ENCODE results near the gene ADAMTS12.

Gene ADAMTS12

DNA sequence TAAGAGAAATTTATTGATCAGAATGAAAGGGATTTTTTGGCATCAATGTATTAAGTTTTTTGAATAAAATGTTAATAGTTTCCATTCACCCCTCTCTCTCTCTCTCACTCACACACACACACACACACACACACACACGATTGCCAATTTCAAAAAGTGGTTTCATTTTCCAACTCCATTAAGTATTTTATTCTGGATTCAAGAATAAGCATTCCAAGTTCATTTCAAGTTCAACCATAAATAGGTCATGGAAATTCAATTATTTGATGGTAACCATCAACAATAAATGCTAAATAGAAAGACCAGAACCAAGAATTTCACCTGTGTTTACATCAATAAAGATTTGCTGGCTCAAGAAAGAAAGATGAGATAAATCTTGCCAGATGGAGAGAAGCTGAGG is 171.6 kb downstream of the ADAMTS12 start:
- DNase-seq (ENCODE audit: insufficient read length, low spot score) (no peak), FAIRE-seq (no peak)

DNA sequence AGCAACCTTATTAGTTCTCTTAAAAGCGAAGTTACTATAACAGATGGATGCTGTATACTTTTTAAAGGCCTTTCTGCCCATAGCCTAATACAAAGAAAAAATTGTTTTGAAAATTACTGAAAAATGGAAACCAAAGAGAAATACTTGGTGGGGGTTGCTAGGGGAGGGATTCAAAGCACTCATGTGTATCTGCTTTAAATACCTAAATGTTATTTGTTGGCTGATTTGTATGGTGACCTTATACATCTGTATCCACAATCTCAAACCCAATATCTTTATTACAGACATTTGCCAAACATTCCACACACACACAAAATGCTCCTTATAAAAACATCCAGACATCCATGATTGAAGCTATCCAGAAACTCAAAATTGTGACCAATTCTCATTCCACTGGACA is 172.0 kb downstream of the ADAMTS12 start:
- FAIRE-seq = no peak
- no peak for DNase-seq (ENCODE audit: insufficient read length, low spot score)

DNA sequence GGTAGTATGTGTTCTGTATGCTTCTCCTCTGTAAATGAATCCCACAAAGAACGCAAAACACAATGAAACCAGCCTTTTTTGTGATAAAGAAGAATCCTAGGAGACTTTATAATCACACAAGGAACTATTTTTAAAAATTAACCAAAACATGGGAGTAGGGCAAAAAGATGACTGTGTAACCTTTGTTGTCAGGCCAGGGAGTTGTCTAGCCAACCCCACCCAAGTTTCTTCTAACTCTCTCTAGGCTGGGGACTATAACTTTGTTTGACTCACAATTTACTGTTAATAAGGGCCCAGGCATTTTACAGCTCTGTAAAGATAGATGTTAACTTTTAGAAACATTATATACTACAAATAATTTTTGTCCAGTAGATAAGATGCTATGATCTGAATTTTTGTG is 176.1 kb downstream of the ADAMTS12 start:
- DNase-seq (ENCODE audit: insufficient read length, low spot score) (no peak), FAIRE-seq (no peak)

DNA sequence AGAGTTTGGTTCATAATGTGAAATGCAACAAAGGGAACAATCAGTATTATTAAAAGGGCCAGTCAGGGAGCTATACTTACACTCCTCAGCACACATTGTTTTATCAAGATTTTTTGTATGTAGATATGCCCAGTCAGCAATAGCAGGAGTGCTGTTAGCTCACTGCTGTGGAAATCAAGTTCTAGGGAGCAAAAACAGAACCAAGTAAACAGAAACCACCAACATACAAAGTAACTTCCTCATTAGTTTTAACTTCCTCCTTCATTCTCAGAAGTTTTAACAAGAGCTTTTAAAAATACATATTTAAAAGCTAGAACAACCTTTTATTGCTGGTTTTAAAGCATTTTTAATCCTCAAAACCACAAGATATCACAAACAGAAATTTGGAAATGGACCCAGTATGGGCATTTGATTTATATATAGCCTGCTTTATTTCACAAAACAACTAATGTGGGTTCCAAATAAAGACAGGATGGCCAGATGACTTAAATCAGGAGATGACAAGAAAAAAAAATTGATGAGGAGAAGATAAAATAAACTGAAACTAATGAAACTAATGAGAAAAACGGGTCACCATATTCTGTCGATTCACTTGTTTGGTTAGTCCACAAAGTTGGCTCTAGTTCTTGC is 178.5 kb downstream of the ADAMTS12 start:
- no peak for DNase-seq (ENCODE audit: insufficient read length, low spot score)

DNA sequence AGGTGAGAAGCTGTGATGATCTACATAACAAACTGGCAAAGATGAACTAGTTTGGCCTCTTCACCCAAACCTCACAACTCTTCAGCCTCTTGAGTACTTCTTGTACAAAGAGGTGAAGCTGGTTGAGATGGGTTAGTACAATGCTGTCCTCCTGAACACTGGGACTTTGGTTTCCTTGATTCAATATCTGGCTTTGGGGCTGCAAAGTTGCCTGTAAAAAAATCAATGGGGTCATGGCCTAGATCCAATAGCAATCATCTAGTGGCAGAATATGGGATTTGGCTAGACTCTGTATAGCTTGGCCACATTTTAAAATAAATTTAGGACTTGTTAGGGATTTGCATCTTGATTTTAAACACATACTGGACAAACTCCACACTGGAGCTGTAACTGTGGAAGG is 179.1 kb downstream of the ADAMTS12 start:
- DNase-seq (ENCODE audit: insufficient read length, low spot score) = no peak
- FAIRE-seq = no peak

More for the DNA sequence above, 178.5 kb downstream of the ADAMTS12 start:
- no peak for FAIRE-seq

DNA sequence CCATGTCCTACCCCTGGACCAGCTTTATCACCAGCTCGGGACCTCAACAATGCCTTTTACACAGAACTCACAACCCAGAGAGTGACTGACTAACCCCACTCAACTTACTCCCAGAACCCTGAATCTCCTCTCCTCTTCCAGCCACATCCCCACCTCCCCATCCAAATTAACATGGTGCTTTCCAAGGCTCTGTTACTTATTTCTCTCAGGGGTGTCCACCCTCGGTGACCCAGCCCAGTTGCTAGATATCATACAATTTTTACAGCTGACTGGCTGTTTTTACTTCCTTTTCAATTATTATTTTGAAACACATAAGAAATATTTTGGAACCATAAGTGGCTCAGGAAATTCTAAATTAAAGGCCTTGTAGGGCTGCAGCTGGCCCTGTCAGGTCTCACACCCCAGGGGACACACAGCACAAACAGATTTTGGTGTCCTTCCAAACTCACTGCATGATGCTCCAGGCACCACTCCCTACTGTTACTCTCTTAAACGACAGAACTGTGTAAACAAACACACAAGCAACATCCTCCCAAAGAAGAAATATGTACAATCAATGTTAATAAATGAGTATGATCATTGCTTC is 180.6 kb downstream of the ADAMTS12 start:
- no peak for DNase-seq (ENCODE audit: insufficient read length, low spot score)
- FAIRE-seq = no peak

DNA sequence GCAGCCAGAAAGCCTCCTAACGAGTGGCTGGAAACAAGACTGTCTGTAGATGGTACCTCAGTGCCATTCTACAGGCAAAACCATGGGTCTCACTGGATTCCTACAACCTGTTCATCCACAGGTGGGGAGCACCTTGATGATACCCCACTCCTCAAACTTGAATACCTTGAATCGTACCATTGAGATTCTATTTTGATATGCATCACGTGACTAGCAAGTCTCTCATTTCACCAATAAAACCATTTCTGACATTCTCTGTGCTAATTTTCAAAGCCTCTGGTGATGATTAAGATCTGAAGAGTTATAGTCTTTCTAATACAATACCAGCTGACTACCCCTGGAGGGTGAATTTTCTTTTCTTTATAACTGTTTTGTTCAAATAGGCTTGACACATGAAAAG is 188.9 kb downstream of the ADAMTS12 start:
- FAIRE-seq (no peak), DNase-seq (ENCODE audit: insufficient read length, low spot score) (no peak)

DNA sequence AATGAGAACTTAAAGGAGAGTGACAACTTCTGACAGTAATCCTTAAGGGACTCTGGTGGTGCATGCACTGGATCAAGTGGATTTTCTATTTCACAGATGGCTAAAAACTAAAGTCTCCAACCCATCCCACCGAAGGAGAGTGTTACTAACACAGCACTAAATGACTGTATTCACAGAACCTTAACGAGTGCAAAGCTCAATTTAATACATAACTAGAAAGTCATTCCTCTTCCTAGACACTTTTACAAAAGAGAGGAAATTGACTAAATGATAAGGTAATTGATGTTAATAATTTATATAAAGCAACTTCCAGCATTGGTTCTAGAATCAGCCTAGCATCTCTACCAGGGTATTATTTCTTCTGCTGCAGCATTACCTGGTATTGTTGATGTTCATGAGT is 189.8 kb downstream of the ADAMTS12 start:
- FAIRE-seq (no peak), DNase-seq (ENCODE audit: insufficient read length, low spot score) (no peak)

DNA sequence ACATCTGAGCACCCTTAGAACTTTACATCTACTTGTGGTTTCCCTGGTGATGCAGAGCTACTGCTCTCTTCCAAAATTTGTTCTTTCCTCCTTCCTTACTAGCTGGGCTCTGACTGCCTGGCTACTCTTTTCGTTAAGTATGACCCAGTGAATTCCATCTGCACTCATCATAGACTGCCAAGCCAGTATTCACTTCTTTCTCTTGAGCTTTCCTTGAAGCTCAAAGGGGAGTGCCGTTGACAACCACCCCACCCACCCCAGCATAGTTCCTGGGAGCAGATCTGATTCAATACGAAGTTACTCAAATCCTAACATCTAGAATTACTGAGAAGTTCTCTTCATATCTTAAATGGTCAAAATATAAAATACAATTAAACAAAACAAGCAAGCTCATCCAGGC is 190.5 kb downstream of the ADAMTS12 start:
- FAIRE-seq (no peak), DNase-seq (ENCODE audit: insufficient read length, low spot score) (no peak)

DNA sequence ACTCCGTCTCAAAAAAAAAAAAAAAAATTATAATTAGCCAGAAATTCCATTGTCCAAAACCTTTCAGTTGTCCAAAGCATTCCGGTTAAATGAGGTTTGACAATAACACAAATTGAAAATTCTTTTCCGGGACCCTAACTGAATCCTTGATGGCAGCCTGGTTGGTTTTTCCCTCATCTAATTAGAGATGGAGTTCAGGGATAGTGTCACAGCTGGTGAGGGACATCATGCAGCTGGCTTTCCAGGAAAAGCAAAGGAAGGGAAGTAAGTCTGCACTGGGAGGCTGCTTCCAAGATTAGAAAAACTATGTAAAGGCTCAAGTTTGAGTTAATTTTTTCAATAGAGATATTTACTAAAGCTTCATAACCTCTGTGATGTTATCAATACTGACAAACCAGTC is 195.4 kb downstream of the ADAMTS12 start:
- DNase-seq (ENCODE audit: insufficient read length, low spot score) = no peak
- no peak for FAIRE-seq

DNA sequence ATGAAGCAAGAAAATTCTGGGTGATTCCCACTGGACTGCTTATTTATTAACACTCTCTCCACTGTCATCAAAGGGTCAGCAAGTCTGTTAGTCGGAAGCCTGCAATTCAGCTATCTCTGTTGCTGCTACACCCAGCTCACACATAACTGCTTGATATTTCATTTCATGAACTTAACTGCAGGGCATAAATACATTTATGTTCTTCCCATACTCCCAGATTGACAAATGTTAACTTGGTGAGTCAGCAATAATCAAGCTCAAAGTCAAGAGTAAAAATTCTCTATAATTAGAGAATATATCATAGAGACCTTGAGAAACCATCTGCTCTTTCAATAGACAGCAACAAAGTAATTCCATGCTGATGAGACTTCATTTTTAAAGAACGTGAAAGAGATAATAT is 198.8 kb downstream of the ADAMTS12 start:
- FAIRE-seq (no peak), DNase-seq (ENCODE audit: insufficient read length, low spot score) (no peak)

DNA sequence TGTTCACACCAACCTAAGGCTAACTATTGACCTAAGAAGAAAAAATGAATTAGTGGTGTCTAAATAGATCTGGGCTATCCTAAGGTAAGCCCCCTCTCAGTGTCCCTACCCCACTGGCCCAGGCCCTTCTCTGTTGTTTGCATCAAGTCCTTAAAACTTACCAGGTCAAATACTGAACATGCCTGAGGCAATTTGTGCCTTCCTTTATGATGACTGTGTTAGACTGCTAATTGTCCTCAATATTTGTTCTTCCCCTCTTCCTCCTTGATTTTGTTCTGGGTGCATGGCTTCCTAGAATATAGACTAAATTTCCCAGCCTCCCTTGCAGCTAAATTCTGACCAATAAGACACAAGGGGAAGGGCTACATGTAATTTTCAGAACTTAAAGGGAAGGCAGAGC is 199.9 kb downstream of the ADAMTS12 start:
- no peak for DNase-seq (ENCODE audit: insufficient read length, low spot score)
- FAIRE-seq = no peak

DNA sequence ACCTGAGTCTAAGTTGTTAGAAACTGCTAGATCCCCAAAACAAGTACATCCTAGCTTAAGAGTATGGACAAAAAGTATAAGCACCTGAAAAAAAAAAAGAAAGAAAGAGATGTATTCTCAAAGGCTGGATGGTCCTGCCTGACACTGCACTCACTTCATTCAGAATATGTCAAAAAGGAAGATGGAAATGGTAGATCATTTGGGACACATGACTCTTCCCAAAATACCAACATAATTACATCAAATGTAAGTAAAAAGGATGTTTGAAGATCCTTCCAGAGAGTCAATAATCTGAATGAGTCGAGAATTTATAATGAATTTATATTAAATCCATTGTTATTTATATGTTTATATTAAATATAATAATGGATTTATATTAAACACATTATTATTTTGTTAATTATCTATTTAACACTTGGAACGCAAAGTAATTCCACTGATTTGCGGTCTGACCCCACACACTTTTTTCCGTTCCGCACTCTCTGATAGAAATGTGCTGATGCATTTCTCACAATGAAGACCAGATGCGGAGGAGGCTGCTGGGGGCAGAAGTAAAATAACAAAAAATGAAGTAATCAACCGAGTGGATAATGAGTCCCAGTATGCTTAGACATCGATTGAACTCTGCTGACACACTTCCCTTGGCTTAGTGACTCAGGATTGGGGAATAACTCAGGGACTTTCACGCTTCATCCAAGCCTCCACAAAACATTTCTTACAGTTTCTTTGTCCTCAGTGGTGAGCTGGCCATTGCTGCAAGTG is 201.2 kb downstream of the ADAMTS12 start:
- FAIRE-seq = no peak
- no peak for DNase-seq (ENCODE audit: insufficient read length, low spot score)

DNA sequence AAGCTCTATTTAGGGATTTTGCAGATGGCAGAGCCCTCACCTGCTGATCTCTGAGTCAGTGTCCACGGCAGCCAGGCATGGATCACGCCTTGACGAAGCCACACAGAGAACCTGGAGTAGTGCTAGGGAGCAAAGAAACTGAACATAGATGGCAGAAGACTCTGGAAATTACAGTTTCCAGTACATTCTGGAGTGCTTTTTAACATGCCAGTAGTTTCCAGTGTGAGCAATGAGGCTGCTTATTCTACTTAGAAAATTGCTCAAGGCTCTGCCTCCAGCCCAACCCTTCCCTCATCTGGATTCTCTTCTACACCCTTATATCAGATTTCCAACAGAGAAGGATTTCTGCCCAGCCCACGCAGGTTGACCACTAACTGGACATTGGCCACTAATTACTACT is 203.3 kb downstream of the ADAMTS12 start:
- no peak for DNase-seq (ENCODE audit: insufficient read length, low spot score)
- FAIRE-seq = no peak

DNA sequence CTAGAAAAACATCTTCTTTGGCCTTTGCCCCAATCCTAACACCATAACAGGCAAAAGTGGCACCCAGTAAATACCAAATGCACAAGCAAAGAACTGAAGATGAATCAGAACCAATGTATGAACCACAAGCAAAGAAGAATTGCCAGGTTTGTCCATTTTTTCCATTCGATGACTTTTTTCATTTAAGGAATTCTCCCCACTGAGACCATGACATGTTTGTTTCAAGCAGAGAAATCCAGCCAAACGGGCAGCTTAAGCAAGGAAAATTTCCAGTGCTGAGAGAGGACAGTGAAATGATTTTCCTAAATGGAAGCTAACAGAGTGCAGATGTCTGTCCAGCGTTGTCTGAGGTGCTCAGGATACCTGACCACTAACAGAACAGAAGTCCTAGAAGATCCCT is 203.7 kb downstream of the ADAMTS12 start:
- DNase-seq (ENCODE audit: insufficient read length, low spot score) (no peak), FAIRE-seq (no peak)

DNA sequence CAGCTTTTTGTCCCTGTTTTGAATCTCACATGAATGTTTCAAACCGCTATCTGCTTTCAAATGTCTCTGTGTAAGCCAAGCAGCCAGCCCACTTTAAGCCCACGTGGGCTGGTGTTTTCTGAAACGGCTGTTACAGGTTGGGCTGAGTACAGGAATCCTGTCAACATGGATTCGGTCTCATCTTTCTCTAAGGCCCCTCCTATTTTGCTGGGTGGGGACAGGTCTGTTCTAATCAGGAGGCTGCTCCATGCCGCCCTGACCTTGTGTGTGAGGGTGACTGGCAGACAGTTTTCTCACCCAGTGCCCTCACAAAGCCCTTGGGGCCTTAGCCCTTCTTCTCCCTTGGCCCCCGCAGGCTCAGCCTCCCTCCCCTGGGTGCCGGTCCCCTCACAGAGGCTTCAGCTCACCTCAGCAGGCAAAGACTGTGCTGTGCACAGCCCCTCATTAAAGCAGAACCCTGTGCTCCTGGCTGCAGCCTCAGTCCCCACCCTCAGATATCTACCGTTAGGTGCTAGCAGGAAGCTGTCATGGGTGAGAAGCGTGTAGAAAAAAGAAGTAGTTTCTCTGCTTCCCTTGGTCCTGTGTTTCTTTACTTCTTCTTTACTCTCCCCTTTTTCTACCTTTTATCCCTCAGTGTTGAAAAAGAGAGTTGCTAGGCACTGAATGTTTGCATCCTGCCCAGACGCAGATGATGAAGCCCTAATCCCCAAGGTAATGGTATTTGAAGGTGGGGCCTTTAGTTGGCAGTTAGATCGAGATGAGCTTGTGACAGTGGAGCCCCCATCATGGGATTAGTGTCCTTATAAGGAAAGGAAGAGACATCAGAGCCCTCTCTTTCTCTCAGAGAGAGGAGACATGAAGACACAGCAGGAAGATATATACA is 205.7 kb downstream of the ADAMTS12 start:
- FAIRE-seq = no peak
- DNase-seq (ENCODE audit: insufficient read length, low spot score) = no peak

DNA sequence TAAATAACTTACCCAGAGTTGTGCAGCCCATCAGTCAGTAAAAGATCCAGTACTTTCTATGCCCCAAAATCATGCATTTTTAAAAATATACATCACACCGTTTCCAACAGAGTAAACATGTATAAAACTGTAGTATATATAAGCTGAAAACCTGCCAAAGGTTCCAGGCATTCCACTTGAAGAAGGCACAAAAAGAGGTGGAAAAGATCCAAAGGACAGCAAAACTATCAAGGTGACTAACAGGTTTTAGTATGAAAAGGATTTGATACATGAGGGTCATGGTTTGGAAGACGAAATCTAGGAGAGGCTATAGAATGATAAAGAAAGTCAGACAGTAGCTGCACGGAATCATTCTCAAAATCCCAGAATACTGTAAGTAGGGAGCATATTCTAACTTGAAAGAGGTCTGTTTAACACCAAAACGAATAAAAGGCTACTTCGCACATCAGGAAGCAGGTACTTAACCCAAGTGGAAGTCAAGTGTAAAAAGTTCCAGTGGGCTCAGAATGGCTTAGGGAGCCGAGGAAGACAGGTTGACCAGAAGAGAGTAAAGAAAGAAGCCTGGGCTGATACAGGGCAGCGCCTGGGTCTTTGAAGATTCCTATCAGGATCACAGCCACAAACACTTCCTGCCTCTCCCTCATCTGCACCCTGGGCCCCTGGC is 207.2 kb downstream of the ADAMTS12 start:
- FAIRE-seq (no peak), DNase-seq (ENCODE audit: insufficient read length, low spot score) (no peak)

DNA sequence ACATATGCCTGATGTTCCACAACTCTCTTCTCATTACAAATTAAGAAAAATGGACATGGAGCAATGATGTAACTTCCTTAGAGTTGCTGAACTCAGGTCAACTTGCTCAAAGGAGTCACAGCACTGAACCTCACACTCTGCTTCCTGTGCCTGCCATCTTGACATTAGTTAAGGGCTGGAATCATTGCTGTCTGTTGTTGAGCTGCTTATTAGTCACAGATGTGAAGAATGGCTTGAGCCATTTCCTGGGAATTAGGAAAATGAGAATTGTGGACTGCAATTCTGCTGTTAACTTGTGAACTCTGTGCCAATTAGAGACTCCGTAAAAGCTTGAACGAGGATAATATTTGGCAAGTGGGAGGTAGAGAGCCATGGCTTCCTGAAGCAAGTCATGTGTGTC is 212.0 kb downstream of the ADAMTS12 start:
- no peak for FAIRE-seq
- DNase-seq (ENCODE audit: insufficient read length, low spot score) = no peak

DNA sequence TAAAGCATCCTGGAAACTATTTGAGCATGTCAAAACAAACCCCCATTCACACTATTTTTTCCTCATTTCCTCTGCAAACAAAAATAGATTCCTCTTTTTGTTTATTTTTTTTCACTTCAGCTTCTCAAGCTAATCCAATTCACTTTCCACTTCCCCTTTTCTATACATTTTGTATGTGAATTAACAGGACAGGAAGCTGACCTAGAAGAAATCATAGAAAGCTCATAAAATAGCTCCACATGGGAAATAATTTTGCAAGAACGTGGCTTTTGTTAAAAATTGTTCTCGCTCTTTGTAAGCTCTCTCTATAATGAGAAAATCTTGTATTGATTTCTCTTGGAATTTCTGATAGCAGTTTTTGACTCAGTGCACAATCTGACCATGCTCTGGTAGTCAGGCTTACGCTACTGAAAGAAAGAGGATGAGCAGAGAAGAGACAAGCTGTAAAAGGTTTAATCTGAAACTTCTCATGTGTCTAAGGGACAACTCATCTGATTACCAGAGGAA is 215.8 kb downstream of the ADAMTS12 start:
- FAIRE-seq = peak; percentile 69
- DNase-seq (ENCODE audit: insufficient read length, low spot score) = peak; percentile 15

DNA sequence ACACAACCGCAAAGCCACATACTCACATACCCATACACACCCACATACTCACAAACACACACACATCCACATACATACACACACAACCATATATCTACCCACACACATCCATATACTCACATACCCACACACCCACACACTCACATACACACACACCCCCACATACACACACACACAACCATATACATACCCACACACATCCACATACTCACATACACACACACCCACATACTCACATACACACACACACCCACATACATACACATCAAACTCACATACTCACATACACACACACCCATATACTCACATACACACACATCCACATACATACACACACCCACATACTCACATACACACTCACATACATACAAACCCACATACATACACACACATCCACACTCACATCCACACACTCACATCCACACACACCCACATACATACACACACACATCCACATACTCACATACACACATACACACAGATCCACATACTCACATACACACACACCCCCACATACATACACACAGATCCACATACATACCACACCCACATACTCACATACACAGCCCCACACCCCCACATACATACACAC is 220.0 kb downstream of the ADAMTS12 start:
- DNase-seq (ENCODE audit: insufficient read length, low spot score) (no peak), FAIRE-seq (no peak)

All from GM19239 (cell line).